Measurements from ENCODE around the gene NACAD. TPM values are rescaled to one million over a fixed set of nuclear protein-coding genes. Genes with fewer than 3 reads are reported as not detected.
A peak's percentile ranks its signal among the peaks of the same experiment; 100 is the strongest.
"Not testable (repeated sequence)": the region's sequence is repeated elsewhere in the genome, so short reads cannot be mapped to it uniquely, and the experiment has no call there.

Gene NACAD
- total and polyA plus RNA-seq, 8 donors = 0.29 to 24.1 (median 1.1) TPM

GRCh38 chr7:45036796-45037195, 52.0 kb downstream of the NACAD start:
- DNase-seq = no peak
- 76 to 91% (median 83%) methylated on average over 8 of the region's 8 CpGs for WGBS, 5 donors
- H3K4me1 ChIP-seq = peaks cover 4 to 46% (median 11%) of the 10 kb centered on the region in 4 donors

GRCh38 chr7:45036317-45036716, 52.5 kb downstream of the NACAD start:
- intact Hi-C loops (cut with DNase I; ENCODE audit: low total_unique reads) = no loop called here

More at GRCh38 chr7:45036796-45037195, 52.0 kb downstream of the NACAD start:
- no peaks in the 10 kb centered on the region for H3K27me3 ChIP-seq
- peaks cover 11 to 41% (median 34%) of the 10 kb centered on the region in 4 donors for H3K36me3 ChIP-seq
- TF ChIP-seq, protein P1, sequence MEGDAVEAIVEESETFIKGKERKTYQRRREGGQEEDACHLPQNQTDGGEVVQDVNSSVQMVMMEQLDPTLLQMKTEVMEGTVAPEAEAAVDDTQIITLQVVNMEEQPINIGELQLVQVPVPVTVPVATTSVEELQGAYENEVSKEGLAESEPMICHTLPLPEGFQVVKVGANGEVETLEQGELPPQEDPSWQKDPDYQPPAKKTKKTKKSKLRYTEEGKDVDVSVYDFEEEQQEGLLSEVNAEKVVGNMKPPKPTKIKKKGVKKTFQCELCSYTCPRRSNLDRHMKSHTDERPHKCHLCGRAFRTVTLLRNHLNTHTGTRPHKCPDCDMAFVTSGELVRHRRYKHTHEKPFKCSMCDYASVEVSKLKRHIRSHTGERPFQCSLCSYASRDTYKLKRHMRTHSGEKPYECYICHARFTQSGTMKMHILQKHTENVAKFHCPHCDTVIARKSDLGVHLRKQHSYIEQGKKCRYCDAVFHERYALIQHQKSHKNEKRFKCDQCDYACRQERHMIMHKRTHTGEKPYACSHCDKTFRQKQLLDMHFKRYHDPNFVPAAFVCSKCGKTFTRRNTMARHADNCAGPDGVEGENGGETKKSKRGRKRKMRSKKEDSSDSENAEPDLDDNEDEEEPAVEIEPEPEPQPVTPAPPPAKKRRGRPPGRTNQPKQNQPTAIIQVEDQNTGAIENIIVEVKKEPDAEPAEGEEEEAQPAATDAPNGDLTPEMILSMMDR (IDR thresholded peaks at IDR 0.05) = no peak
- no peak overlapping the region for H3K4me3 ChIP-seq
- H3K27ac ChIP-seq = no peak overlapping the region
- no peaks in the 10 kb centered on the region for H3K9me3 ChIP-seq
- intact Hi-C loops (cut with DNase I; ENCODE audit: low total_unique reads) = no loop called here

GRCh38 chr7:45035893-45036292, 52.9 kb downstream of the NACAD start:
- no peak for TF ChIP-seq POLR2A (IDR thresholded peaks at IDR 0.05)
- no peak for TF ChIP-seq EP300 (IDR thresholded peaks at IDR 0.05)
- TF ChIP-seq, protein P1 (IDR thresholded peaks at IDR 0.05) = no peak
- no peak for TF ChIP-seq POLR2AphosphoS5 (IDR thresholded peaks at IDR 0.05)
- peak in 1 of 2 donors; percentile 20 for DNase-seq

More at GRCh38 chr7:45036317-45036716, 52.5 kb downstream of the NACAD start:
- Histone ChIP-seq H3K27me3 (no peaks in the 10 kb centered on the region), H3K9me3 (no peaks in the 10 kb centered on the region), H3K4me3 (no peak overlapping the region), H3K4me1 (peaks cover 4 to 51% (median 11%) of the 10 kb centered on the region in 4 donors), H3K27ac (no peak overlapping the region), H3K36me3 (peaks cover 7 to 36% (median 29%) of the 10 kb centered on the region in 4 donors)
- DNase-seq = no peak
- 47 to 61% (median 56%) methylated on average over 3 of the region's 3 CpGs for WGBS, 5 donors
- TF ChIP-seq, protein P1 (IDR thresholded peaks at IDR 0.05) = no peak
- no peak for TF ChIP-seq POLR2AphosphoS5 (IDR thresholded peaks at IDR 0.05)
- TF ChIP-seq POLR2A (IDR thresholded peaks at IDR 0.05) = no peak
- TF ChIP-seq EP300 (IDR thresholded peaks at IDR 0.05) = no peak

GRCh38 chr7:45035371-45035770, 53.4 kb downstream of the NACAD start:
- Histone ChIP-seq H3K4me1 (peaks cover 4 to 52% (median 11%) of the 10 kb centered on the region in 4 donors), H3K9me3 (no peaks in the 10 kb centered on the region), H3K27me3 (no peaks in the 10 kb centered on the region), H3K36me3 (peaks cover under 1 to 27% (median 20%) of the 10 kb centered on the region in 4 donors), H3K27ac (no peak overlapping the region), H3K4me3 (no peak overlapping the region)
- intact Hi-C loops (cut with DNase I; ENCODE audit: low total_unique reads) = no loop called here
- DNase-seq = no peak
- TF ChIP-seq, protein P1 (IDR thresholded peaks at IDR 0.05) = no peak
- TF ChIP-seq POLR2AphosphoS5 (IDR thresholded peaks at IDR 0.05) = no peak
- no peak for TF ChIP-seq EP300 (IDR thresholded peaks at IDR 0.05)
- WGBS, 5 donors = 79 to 88% (median 87%) methylated on average over 5 of the region's 5 CpGs

More at GRCh38 chr7:45035893-45036292, 52.9 kb downstream of the NACAD start:
- 47 to 69% (median 49%) methylated on average over 6 of the region's 6 CpGs for WGBS, 5 donors
- no peak overlapping the region for H3K27ac ChIP-seq
- no peak overlapping the region for H3K4me3 ChIP-seq
- H3K27me3 ChIP-seq = no peaks in the 10 kb centered on the region
- peaks cover 4 to 52% (median 11%) of the 10 kb centered on the region in 4 donors for H3K4me1 ChIP-seq
- no peaks in the 10 kb centered on the region for H3K9me3 ChIP-seq
- intact Hi-C loops (cut with DNase I; ENCODE audit: low total_unique reads) = no loop called here
- H3K36me3 ChIP-seq = peaks cover 6 to 32% (median 25%) of the 10 kb centered on the region in 4 donors

- H3K4me3 ChIP-seq; intact Hi-C loops (cut with DNase I; ENCODE audit: low total_unique reads); DNase-seq; H3K27ac ChIP-seq; H3K9me3 ChIP-seq; H3K27me3 ChIP-seq: not testable (repeated sequence)
- Histone ChIP-seq H3K36me3 (peaks cover 0 to 22% (median 16%) of the 10 kb centered on the region in 4 donors), H3K4me1 (peaks cover 4 to 52% (median 11%) of the 10 kb centered on the region in 4 donors)
- WGBS, 5 donors = 80 to 98% (median 93%) methylated on average over 5 of the region's 5 CpGs
Observed at GRCh38 chr7:45034710-45035109, 54.1 kb downstream of the NACAD start.

All from stomach (tissue), 9 donors.